ENCODE data around the gene SNRPD2.

- TF ChIP-seq CTCF (optimal IDR thresholded peaks at IDR 0.05 in 1 of 3, IDR thresholded peaks at IDR 0.05 in 1 of 3, conservative IDR thresholded peaks at IDR 0.05 in 1 of 3; ENCODE audit: extremely low read depth in 1 of 3, insufficient read depth in 2 of 3, low read length in 3 of 3) (no peak), EZH2 (IDR thresholded peaks at IDR 0.05; ENCODE audit: low read length) (no peak)
Measured at GRCh38 chr19:45716359-45717130, 24.8 kb upstream of the SNRPD2 start.

Data from keratinocyte (primary cell).